ENCODE measurements around the gene IQCM.

The IQCM gene

GRCh38 chr4:149747646-149748045 is 68.0 kb downstream of the IQCM start:
- TF ChIP-seq CTCF (IDR thresholded peaks at IDR 0.05; ENCODE audit: control extremely low read depth, extremely low read depth, low read depth, missing control alignments) = no peak
- CTCF ChIA-PET = no interaction called here
- POLR2A ChIA-PET = no interaction called here
- DNase-seq (ENCODE audit: extremely low spot score) = no peak

GRCh38 chr4:149746276-149746675 is 69.4 kb downstream of the IQCM start:
- TF ChIP-seq CTCF (IDR thresholded peaks at IDR 0.05; ENCODE audit: control extremely low read depth, extremely low read depth, low read depth, missing control alignments) = no peak
- ChIA-PET CTCF (no interaction called here), POLR2A (no interaction called here)
- no peak for DNase-seq (ENCODE audit: extremely low spot score)

- TF ChIP-seq CTCF (IDR thresholded peaks at IDR 0.05; ENCODE audit: control extremely low read depth, extremely low read depth, low read depth, missing control alignments) = no peak
- DNase-seq (ENCODE audit: extremely low spot score) = no peak
- CTCF ChIA-PET = no interaction called here
- POLR2A ChIA-PET = no interaction called here
Observed at GRCh38 chr4:149741186-149741831, 74.3 kb downstream of the IQCM start.

GRCh38 chr4:149738156-149738555 is 77.5 kb downstream of the IQCM start:
- ChIA-PET POLR2A (no interaction called here), CTCF (interaction anchor here (0.9 kb wide), 1 partner anchor 17 kb away, joined by 3 read pairs; no protein-coding TSS in a partner anchor)
- DNase-seq (ENCODE audit: extremely low spot score) = no peak
- no peak for TF ChIP-seq CTCF (IDR thresholded peaks at IDR 0.05; ENCODE audit: control extremely low read depth, extremely low read depth, low read depth, missing control alignments)

GRCh38 chr4:149735796-149736195 is 79.8 kb downstream of the IQCM start:
- no peak for DNase-seq (ENCODE audit: extremely low spot score)
- no peak for TF ChIP-seq CTCF (IDR thresholded peaks at IDR 0.05; ENCODE audit: control extremely low read depth, extremely low read depth, low read depth, missing control alignments)
- POLR2A ChIA-PET = no interaction called here
- CTCF ChIA-PET = no interaction called here

- CTCF ChIA-PET = interaction anchor here (1.6 kb wide), 1 partner anchor 9 kb away, joined by 6 read pairs; no protein-coding TSS in a partner anchor
Observed at GRCh38 chr4:149728444-149728843, 87.2 kb downstream of the IQCM start.

More at GRCh38 chr4:149728444-149728843, 87.2 kb downstream of the IQCM start:
- DNase-seq (ENCODE audit: extremely low spot score) = no peak
- POLR2A ChIA-PET = no interaction called here
- TF ChIP-seq CTCF (IDR thresholded peaks at IDR 0.05; ENCODE audit: control extremely low read depth, extremely low read depth, low read depth, missing control alignments) = no peak

Data from GM10248 (cell line).